ENCODE measurements around the gene DCUN1D2. TPM values are rescaled to one million over a fixed set of nuclear protein-coding genes. Genes with fewer than 3 reads are reported as not detected.

DCUN1D2 gene
- total RNA-seq: 28.7 and 31.2 TPM in 2 replicates

- intact Hi-C loops (cut with micrococcal nuclease): loop anchor here (1.0 to 2.0 kb wide), 2 partner anchors 280 to 548 kb away; no protein-coding TSS in a partner anchor
- H3K36me3 Mint-ChIP-seq (ENCODE audit: low read depth): peaks cover 16% of the 10 kb centered on the region
- peaks cover 3% of the 10 kb centered on the region for H3K27me3 Mint-ChIP-seq (ENCODE audit: insufficient read depth)
- peak within 1 kb of the TSS; percentile 78 for H3K27ac Mint-ChIP-seq
- H3K4me1 Mint-ChIP-seq (ENCODE audit: low read depth): peaks cover 62% of the 10 kb centered on the region
- H3K4me3 Mint-ChIP-seq: peak within 1 kb of the TSS; percentile 90
- DNase-seq (ENCODE audit: low spot score): peak; percentile 79
- H3K9me3 Mint-ChIP-seq: no peaks in the 10 kb centered on the region
Measured at GRCh38 chr13:113490496-113491417, at the start of gene DCUN1D2. TSS of gene DCUN1D2 (minus strand) at chr13:113490711. CDS start at chr13:113490669, 42 bp downstream.

DNA sequence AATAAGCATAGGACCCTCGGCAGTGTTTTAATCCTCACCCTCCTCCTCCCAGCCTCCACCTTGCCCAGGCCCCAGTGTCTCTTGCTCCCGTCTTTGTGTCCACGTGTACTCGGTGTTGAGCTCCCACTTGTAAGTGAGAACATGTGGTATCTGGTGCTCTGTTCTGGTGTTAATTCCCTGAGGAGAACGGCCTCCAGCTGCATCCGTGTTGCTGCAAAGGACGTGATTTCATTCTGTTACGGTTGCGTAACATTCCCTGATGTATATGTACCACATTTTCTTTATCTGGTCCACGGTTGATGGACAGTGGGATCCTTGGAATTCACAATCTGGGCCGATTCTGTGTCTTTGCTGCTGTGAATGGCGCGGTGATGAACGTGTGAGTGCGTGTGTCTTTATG is 49.3 kb upstream of the DCUN1D2 start:
- Mint-ChIP-seq H3K27me3 (ENCODE audit: insufficient read depth) (no peaks in the 10 kb centered on the region), H3K4me1 (ENCODE audit: low read depth) (no peaks in the 10 kb centered on the region), H3K27ac (no peak overlapping the region), H3K36me3 (ENCODE audit: low read depth) (peaks cover 13% of the 10 kb centered on the region), H3K4me3 (no peak overlapping the region), H3K9me3 (peaks cover 4% of the 10 kb centered on the region)
- intact Hi-C loops (cut with micrococcal nuclease): no loop called here
- DNase-seq (ENCODE audit: low spot score): no peak

DNA sequence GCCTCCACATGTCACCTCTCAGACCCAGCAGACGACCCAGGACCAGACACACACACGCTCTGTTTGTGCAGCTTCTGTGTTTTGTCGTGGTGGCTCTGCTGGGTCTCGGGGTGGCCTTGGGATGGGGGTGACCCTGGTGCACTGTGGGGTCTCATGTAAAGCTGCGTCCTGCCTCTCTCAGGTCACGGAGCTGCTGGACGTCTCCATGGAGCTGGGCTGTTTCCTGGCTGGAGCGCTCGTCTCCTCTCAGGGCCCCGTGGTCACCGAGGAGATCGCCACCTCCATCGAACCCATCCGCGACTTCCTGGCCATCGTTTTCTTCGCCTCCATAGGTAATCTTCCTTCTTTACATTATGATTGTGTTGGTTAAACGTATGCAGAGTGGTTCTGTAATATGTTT is 48.7 kb upstream of the DCUN1D2 start:
- Mint-ChIP-seq H3K4me3 (no peak overlapping the region), H3K27me3 (ENCODE audit: insufficient read depth) (no peaks in the 10 kb centered on the region), H3K36me3 (ENCODE audit: low read depth) (peaks cover 13% of the 10 kb centered on the region), H3K4me1 (ENCODE audit: low read depth) (no peaks in the 10 kb centered on the region), H3K27ac (no peak overlapping the region), H3K9me3 (peaks cover 4% of the 10 kb centered on the region)
- intact Hi-C loops (cut with micrococcal nuclease): no loop called here
- no peak for DNase-seq (ENCODE audit: low spot score)

DNA sequence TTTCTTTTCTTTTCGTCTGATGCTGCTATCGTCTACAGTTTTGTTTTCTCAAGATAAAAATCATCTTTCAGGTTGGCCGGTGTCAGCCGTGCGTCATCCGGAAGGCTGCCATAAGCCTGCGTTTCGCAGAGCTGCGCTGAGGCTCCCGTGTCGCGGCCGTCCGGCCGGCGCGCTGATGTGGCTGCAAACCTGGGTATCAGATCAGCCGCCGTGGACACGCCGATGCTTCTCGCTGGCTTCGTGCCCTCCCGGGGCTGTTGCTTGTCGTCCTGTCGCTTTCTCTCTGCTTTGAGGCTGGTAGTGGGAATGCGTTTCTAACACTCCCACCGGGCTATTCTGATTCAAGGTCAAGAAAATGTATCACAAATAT is 48.2 kb upstream of the DCUN1D2 start:
- Mint-ChIP-seq H3K27me3 (ENCODE audit: insufficient read depth) (no peaks in the 10 kb centered on the region), H3K9me3 (peaks cover 4% of the 10 kb centered on the region), H3K4me1 (ENCODE audit: low read depth) (no peaks in the 10 kb centered on the region), H3K36me3 (ENCODE audit: low read depth) (peaks cover 11% of the 10 kb centered on the region), H3K27ac (no peak overlapping the region), H3K4me3 (no peak overlapping the region)
- intact Hi-C loops (cut with micrococcal nuclease): no loop called here
- no peak for DNase-seq (ENCODE audit: low spot score)

DNA sequence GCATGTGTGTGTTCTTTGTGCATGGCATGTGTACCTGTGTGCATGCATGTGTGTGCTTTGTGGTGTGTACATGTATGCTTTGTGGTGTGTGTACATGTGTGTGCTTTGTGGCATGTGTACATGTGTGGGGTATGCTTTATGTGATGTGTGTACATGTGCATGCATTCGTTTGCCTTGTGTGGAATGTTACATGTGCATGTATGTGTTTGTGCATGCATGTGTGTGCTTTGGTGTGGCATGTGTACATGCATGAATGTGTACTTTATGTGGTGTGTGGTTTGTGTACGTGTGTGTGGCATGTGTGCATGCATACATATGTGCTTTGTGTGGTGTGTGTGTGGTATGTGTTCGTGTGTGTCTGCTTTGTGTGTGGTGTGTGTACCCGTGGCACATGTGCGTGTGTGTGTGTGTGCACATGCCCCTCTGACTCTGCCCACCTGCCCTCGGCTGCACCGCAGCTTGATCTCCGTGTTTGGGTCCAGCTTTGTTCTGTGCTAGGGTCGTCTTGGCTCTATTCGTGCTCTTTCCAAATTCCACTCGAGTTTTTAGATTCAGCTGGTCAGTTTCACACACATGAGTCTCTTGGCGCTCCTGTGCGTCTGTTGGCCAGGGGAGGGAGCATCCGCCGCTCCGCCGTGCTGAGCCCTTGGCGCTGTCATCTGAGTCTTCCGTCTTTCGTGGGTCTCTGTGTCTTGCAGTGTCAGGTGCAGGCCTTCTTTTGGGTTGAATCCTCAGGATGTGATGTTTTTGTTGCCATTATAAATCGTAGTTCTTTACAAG is 47.6 kb upstream of the DCUN1D2 start:
- DNase-seq (ENCODE audit: low spot score): no peak
- Mint-ChIP-seq H3K27me3 (ENCODE audit: insufficient read depth) (no peaks in the 10 kb centered on the region), H3K4me1 (ENCODE audit: low read depth) (no peaks in the 10 kb centered on the region), H3K27ac (no peak overlapping the region), H3K9me3 (peaks cover 4% of the 10 kb centered on the region), H3K36me3 (ENCODE audit: low read depth) (peaks cover 9% of the 10 kb centered on the region), H3K4me3 (no peak overlapping the region)
- intact Hi-C loops (cut with micrococcal nuclease): no loop called here

DNA sequence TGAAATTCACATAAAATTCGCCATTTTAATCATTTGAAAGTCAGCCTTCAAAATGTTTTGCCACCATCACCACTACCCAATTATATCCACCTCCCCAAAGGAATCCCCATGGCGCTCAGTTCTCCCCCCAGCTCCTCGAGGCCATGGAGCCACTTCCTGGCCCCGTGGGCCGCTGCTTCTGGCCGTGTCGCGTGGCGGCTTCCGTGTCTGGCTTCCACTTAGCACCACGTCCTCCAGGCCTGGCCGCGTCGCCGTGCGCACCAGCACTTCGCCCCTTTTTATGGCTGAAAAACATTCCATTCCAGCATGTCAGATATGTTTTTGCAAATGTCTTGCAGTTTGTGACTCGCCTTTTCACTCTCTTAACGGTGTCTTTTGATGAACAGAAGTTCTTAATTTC is 46.7 kb upstream of the DCUN1D2 start:
- H3K4me1 Mint-ChIP-seq (ENCODE audit: low read depth): no peaks in the 10 kb centered on the region

DNA sequence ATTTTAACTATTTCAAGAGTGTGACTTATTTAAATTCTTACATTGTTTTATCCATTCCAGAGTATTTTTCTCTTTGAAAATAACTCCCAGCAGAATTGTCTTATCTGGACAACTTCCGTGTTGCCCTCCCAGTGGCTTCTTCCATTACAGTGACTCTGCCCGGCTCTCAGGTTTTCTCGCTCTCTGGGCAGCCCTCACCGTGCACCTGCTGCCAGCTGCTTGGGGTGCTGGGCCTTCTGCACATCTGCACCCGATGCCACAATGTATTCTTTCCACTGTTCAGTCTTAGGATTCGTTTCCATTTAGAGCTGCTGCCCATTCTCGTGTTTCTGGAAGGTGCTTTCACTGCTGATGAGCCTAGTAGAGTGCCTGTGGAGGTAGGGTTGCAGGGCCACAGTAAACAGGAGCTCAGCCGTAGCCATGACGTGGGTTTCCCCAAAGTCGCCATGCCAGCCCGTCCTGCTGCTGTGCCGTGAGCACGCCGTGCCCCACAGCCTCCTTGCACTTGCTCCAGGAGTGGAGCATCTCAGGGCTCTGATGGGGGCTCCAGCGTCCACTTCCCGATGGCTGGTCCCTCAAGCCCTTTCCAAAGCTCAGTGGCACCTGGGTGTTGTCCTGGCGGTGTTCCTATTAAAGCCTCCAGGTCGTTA is 46.1 kb upstream of the DCUN1D2 start:
- Mint-ChIP-seq H3K27me3 (ENCODE audit: insufficient read depth) (no peaks in the 10 kb centered on the region), H3K4me3 (no peak overlapping the region), H3K9me3 (peaks cover 4% of the 10 kb centered on the region), H3K36me3 (ENCODE audit: low read depth) (peaks cover 9% of the 10 kb centered on the region), H3K4me1 (ENCODE audit: low read depth) (no peaks in the 10 kb centered on the region), H3K27ac (no peak overlapping the region)
- intact Hi-C loops (cut with micrococcal nuclease): no loop called here
- DNase-seq (ENCODE audit: low spot score): no peak

More for the DNA sequence above, 46.7 kb upstream of the DCUN1D2 start:
- Mint-ChIP-seq H3K36me3 (ENCODE audit: low read depth) (peaks cover 9% of the 10 kb centered on the region), H3K9me3 (peaks cover 4% of the 10 kb centered on the region), H3K27ac (no peak overlapping the region), H3K4me3 (no peak overlapping the region), H3K27me3 (ENCODE audit: insufficient read depth) (no peaks in the 10 kb centered on the region)
- intact Hi-C loops (cut with micrococcal nuclease): no loop called here
- DNase-seq (ENCODE audit: low spot score): no peak

- H3K36me3 Mint-ChIP-seq (ENCODE audit: low read depth): peaks cover 4% of the 10 kb centered on the region
- no peak overlapping the region for H3K27ac Mint-ChIP-seq
- no peak for DNase-seq (ENCODE audit: low spot score)
- H3K9me3 Mint-ChIP-seq: no peaks in the 10 kb centered on the region
- intact Hi-C loops (cut with micrococcal nuclease): no loop called here
- H3K4me1 Mint-ChIP-seq (ENCODE audit: low read depth): no peaks in the 10 kb centered on the region
- no peaks in the 10 kb centered on the region for H3K27me3 Mint-ChIP-seq (ENCODE audit: insufficient read depth)
- H3K4me3 Mint-ChIP-seq: no peak overlapping the region
Measured at GRCh38 chr13:113535381-113535781, 44.9 kb upstream of the DCUN1D2 start.

- Mint-ChIP-seq H3K27me3 (ENCODE audit: insufficient read depth) (no peaks in the 10 kb centered on the region), H3K36me3 (ENCODE audit: low read depth) (peaks cover 3% of the 10 kb centered on the region), H3K9me3 (no peaks in the 10 kb centered on the region), H3K27ac (no peak overlapping the region), H3K4me3 (no peak overlapping the region), H3K4me1 (ENCODE audit: low read depth) (no peaks in the 10 kb centered on the region)
- no peak for DNase-seq (ENCODE audit: low spot score)
- intact Hi-C loops (cut with micrococcal nuclease): no loop called here
Measured at GRCh38 chr13:113534236-113534860, 43.8 kb upstream of the DCUN1D2 start.

GRCh38 chr13:113533161-113533840 is 42.8 kb upstream of the DCUN1D2 start:
- intact Hi-C loops (cut with micrococcal nuclease): no loop called here
- Mint-ChIP-seq H3K27me3 (ENCODE audit: insufficient read depth) (no peaks in the 10 kb centered on the region), H3K9me3 (no peaks in the 10 kb centered on the region)

DNA sequence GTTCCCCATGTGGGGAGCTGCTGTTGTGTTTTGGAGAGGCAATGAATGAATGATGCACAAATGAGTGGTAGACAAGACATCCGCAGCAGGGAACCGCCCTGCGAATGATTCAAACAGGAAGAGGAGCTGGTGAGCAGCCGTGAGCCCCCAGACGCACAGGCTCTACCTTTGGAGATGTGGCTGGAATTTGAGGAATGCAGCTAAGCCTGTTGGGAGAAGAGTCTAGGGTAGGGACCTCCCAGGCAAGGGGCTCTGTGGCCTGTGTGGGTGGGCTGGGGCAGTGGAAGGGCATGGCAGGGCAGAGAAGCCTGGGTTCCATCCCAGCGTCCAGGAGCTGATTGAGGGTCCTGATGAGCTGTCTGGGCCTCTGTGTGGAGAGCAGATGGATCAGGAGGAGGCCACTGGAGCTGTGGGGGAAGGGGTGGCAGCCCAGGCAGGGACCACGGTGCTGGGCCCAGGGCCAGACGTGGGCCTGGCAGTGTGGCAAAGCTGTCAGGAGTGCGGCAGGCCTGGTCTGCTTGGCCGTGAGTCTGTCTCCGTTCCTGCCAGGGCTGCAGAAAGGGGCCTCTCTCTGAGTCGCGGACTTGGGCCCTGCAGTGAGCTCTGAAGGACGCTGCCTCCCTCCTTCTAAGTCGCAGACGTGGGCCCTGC is 41.8 kb upstream of the DCUN1D2 start:
- H3K36me3 Mint-ChIP-seq (ENCODE audit: low read depth): no peaks in the 10 kb centered on the region
- H3K4me1 Mint-ChIP-seq (ENCODE audit: low read depth): no peaks in the 10 kb centered on the region
- no peak overlapping the region for H3K27ac Mint-ChIP-seq
- no peaks in the 10 kb centered on the region for H3K9me3 Mint-ChIP-seq
- no peak for DNase-seq (ENCODE audit: low spot score)
- no peak overlapping the region for H3K4me3 Mint-ChIP-seq
- intact Hi-C loops (cut with micrococcal nuclease): no loop called here
- no peaks in the 10 kb centered on the region for H3K27me3 Mint-ChIP-seq (ENCODE audit: insufficient read depth)

More at GRCh38 chr13:113533161-113533840, 42.8 kb upstream of the DCUN1D2 start:
- H3K27ac Mint-ChIP-seq: no peak overlapping the region
- H3K4me1 Mint-ChIP-seq (ENCODE audit: low read depth): no peaks in the 10 kb centered on the region
- DNase-seq (ENCODE audit: low spot score): no peak
- peaks cover 3% of the 10 kb centered on the region for H3K36me3 Mint-ChIP-seq (ENCODE audit: low read depth)
- H3K4me3 Mint-ChIP-seq: no peak overlapping the region

Measured in activated T-helper 1 cell treated with anti-CD3 and anti-CD28 coated beads, Interleukin-12 subunit alpha, Interleukin-12 subunit beta, Interleukin-2, Interleukin-4 antibody, amounts not matched to agents 30 ng/mL and 10 ng/mL and 1 ng/mL, durations not matched to agents 14 hours and 24 hours and 36 hours (primary cell).